Epithelial cell of prostate (primary cell): Measurements from ENCODE around the gene ZNF281.
"Not testable (repeated sequence)": the region's sequence is repeated elsewhere in the genome, so short reads cannot be mapped to it uniquely, and the experiment has no call there.

Source experiments
- DNase-seq: peaks from one replicate; pipeline ENCODE4 v3.0.0-alpha.2; 2011; ENCODE audit warnings: low read depth, low spot score
- H3K27ac ChIP-seq: fragments of 450-650 bp; 2 replicates; pipeline ENCODE4 v1.5.1; 2017; ENCODE audit warnings: mild to moderate bottlenecking

ZNF281 gene

GRCh38 chr1:200429221-200429751, 19.4 kb upstream of the ZNF281 start:
- no peak for DNase-seq
- H3K27ac ChIP-seq = no peak overlapping the region

- no peak for DNase-seq
- no peak overlapping the region for H3K27ac ChIP-seq
Observed at GRCh38 chr1:200428482-200429205, 18.8 kb upstream of the ZNF281 start.

- H3K27ac ChIP-seq = no peak overlapping the region
- DNase-seq = no peak
Observed at GRCh38 chr1:200427744-200428143, 17.9 kb upstream of the ZNF281 start.

GRCh38 chr1:200426196-200426595, 16.4 kb upstream of the ZNF281 start:
- DNase-seq = no peak
- H3K27ac ChIP-seq = no peak overlapping the region

- H3K27ac ChIP-seq = no peak overlapping the region
- no peak for DNase-seq
Observed at GRCh38 chr1:200423235-200423634, 13.4 kb upstream of the ZNF281 start.

- DNase-seq = no peak
- H3K27ac ChIP-seq = no peak overlapping the region
Observed at GRCh38 chr1:200422211-200422610, 12.4 kb upstream of the ZNF281 start.

GRCh38 chr1:200415789-200416593, 6.2 kb upstream of the ZNF281 start:
- peak; percentile 80 for DNase-seq
- H3K27ac ChIP-seq = peak overlapping the region; percentile 99

- H3K27ac ChIP-seq = peak overlapping the region; percentile 99
- DNase-seq = no peak
Observed at GRCh38 chr1:200415227-200415626, 5.4 kb upstream of the ZNF281 start.

GRCh38 chr1:200414657-200415056, 4.8 kb upstream of the ZNF281 start:
- peak overlapping the region; percentile 99 for H3K27ac ChIP-seq
- no peak for DNase-seq

GRCh38 chr1:200413766-200414165, 3.9 kb upstream of the ZNF281 start:
- not testable (repeated sequence) for H3K27ac ChIP-seq, DNase-seq

GRCh38 chr1:200411406-200412257, 1.8 kb upstream of the ZNF281 start:
- H3K27ac ChIP-seq = peak overlapping the region; percentile 72
- DNase-seq = no peak

GRCh38 chr1:200410566-200410878, 686 bp upstream of the ZNF281 start:
- peak; percentile 81 for DNase-seq
- H3K27ac ChIP-seq = peak overlapping the region; percentile 72

- DNase-seq = no peak
Observed at GRCh38 chr1:200409203-200409760, 554 bp downstream of the ZNF281 start.

GRCh38 chr1:200406161-200406797, 3.6 kb downstream of the ZNF281 start:
- H3K27ac ChIP-seq = no peak overlapping the region
- no peak for DNase-seq

More at GRCh38 chr1:200409203-200409760, 554 bp downstream of the ZNF281 start:
- H3K27ac ChIP-seq = peak overlapping the region; percentile 72

GRCh38 chr1:200405264-200405663, 4.6 kb downstream of the ZNF281 start:
- no peak overlapping the region for H3K27ac ChIP-seq
- no peak for DNase-seq

- DNase-seq = no peak
- no peak overlapping the region for H3K27ac ChIP-seq
Observed at GRCh38 chr1:200401708-200402107, 8.1 kb downstream of the ZNF281 start.

- DNase-seq = no peak
- no peak overlapping the region for H3K27ac ChIP-seq
Observed at GRCh38 chr1:200401263-200401662, 8.6 kb downstream of the ZNF281 start.

GRCh38 chr1:200400556-200400955, 9.3 kb downstream of the ZNF281 start:
- no peak overlapping the region for H3K27ac ChIP-seq
- no peak for DNase-seq

GRCh38 chr1:200399860-200400259, 10.0 kb downstream of the ZNF281 start:
- H3K27ac ChIP-seq = no peak overlapping the region
- DNase-seq = no peak

GRCh38 chr1:200398373-200398772, 11.5 kb downstream of the ZNF281 start:
- DNase-seq = no peak
- no peak overlapping the region for H3K27ac ChIP-seq
